Thoracic aorta (tissue), 2 donors: ENCODE data around the gene STON2. TPM values are rescaled to one million over a fixed set of nuclear protein-coding genes. Genes with fewer than 3 reads are reported as not detected.

Experiments
- ATAC-seq: fragments of 150-250 bp; one replicate; pipeline ENCODE4 v1.8.0; 2017; ENCODE audit warnings: low read depth; ENCODE audit not compliant: insufficient number of reproducible peaks, low FRiP score
- DNase-seq: peaks from one replicate; pipeline ENCODE4 v3.0.0-alpha.2; 2020; ENCODE audit warnings: low spot score
- H3K27ac ChIP-seq, 2 donors: fragments of 200-600 bp; sonication (generic); 1 replicate in 1 of 2; 2 replicates in 1 of 2; pipeline ENCODE4 v1.5.1; 2016; ENCODE audit warnings: mild to moderate bottlenecking in 2 of 2, moderate library complexity in 2 of 2
- H3K27me3 ChIP-seq: fragments of 200-600 bp; sonication (generic); replicated peaks from 2 replicates; pipeline ENCODE4 v1.6.0; 2016; ENCODE audit warnings: mild to moderate bottlenecking; ENCODE audit not compliant: insufficient read depth
- H3K36me3 ChIP-seq: fragments of 200-600 bp; sonication (generic); one replicate; pipeline ENCODE4 v1.5.1; 2016
- H3K4me1 ChIP-seq, 2 donors: fragments of 200-600 bp; sonication (generic); 1 replicate in 1 of 2; 2 replicates in 1 of 2; pipeline versions ENCODE4 v1.5.1 to v1.6.0; 2016; ENCODE audit warnings: low read depth in 2 of 2, mild to moderate bottlenecking in 1 of 2; ENCODE audit not compliant: control insufficient read depth in 1 of 2
- H3K4me3 ChIP-seq: fragments of 200-600 bp; sonication (generic); 2 replicates; pipeline ENCODE4 v1.5.1; 2016; ENCODE audit warnings: mild to moderate bottlenecking
- H3K9me3 ChIP-seq: fragments of 200-600 bp; sonication (generic); 2 replicates; pipeline ENCODE4 v1.5.1; 2016
- CTCF ChIP-seq: fragments of 200-600 bp; sonication (generic); IDR thresholded peaks from one replicate; pipeline ENCODE4 v1.5.1; 2019; ENCODE audit warnings: antibody characterized with exemption
- total RNA-seq, 2 donors: library from RNA; depleted of rRNA; stranded (reverse); fragments of >200 nt; gene quantifications; one replicate each; pipeline versions ENCODE4 v1.1.0 to v1.2.3, GENCODE V29; 2016

STON2 gene
- total RNA-seq, 2 donors from 2014 or later, result 8.1 to 10.4 TPM

DNA sequence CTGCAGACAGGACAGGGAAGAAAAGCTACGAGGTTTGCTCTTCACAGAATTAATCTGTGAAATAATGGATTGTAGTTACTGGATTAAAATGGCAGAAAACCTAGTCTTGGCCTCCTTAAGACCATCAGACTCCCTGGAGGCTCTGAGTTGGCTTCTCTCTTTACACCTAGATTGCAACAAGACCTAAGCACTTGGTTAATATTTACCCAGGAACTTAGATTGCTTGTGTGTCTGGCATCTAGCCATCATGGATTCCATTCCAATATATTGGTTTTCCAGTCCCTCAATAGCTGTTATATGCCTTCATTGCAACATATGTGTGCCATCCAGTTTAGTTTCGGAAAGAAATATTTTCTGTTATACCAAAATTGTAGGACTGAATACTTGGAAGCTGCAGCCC lies 177.4 kb downstream of the STON2 start:
- H3K27ac ChIP-seq, result no peak overlapping the region
- no peak for ATAC-seq
- no peaks in the 10 kb centered on the region for H3K27me3 ChIP-seq
- no peak for DNase-seq
- peaks cover 12 to 21% of the 10 kb centered on the region in 2 donors for H3K4me1 ChIP-seq
- no peaks in the 10 kb centered on the region for H3K36me3 ChIP-seq
- no peak for TF ChIP-seq CTCF
- H3K9me3 ChIP-seq, result no peaks in the 10 kb centered on the region
- H3K4me3 ChIP-seq, result no peak overlapping the region

- TF ChIP-seq CTCF, result no peak
- Histone ChIP-seq H3K36me3 (no peaks in the 10 kb centered on the region), H3K27me3 (no peaks in the 10 kb centered on the region), H3K27ac (peak overlapping the region; percentile 96 to 99), H3K4me3 (peak overlapping the region; percentile 94), H3K4me1 (peaks cover 17 to 27% of the 10 kb centered on the region in 2 donors), H3K9me3 (no peaks in the 10 kb centered on the region)
- ATAC-seq, result no peak
- DNase-seq, result no peak
Measured at GRCh38 chr14:81222126-81222525, 178.0 kb downstream of the STON2 start.

- H3K27ac ChIP-seq, result peak overlapping the region; percentile 96 to 99
- peak overlapping the region; percentile 94 for H3K4me3 ChIP-seq
- no peaks in the 10 kb centered on the region for H3K9me3 ChIP-seq
- no peak for TF ChIP-seq CTCF
- no peaks in the 10 kb centered on the region for H3K36me3 ChIP-seq
- ATAC-seq, result no peak
- peaks cover 19 to 32% of the 10 kb centered on the region in 2 donors for H3K4me1 ChIP-seq
- H3K27me3 ChIP-seq, result no peaks in the 10 kb centered on the region
- DNase-seq, result no peak
Measured at GRCh38 chr14:81221579-81222102, 178.5 kb downstream of the STON2 start.

DNA sequence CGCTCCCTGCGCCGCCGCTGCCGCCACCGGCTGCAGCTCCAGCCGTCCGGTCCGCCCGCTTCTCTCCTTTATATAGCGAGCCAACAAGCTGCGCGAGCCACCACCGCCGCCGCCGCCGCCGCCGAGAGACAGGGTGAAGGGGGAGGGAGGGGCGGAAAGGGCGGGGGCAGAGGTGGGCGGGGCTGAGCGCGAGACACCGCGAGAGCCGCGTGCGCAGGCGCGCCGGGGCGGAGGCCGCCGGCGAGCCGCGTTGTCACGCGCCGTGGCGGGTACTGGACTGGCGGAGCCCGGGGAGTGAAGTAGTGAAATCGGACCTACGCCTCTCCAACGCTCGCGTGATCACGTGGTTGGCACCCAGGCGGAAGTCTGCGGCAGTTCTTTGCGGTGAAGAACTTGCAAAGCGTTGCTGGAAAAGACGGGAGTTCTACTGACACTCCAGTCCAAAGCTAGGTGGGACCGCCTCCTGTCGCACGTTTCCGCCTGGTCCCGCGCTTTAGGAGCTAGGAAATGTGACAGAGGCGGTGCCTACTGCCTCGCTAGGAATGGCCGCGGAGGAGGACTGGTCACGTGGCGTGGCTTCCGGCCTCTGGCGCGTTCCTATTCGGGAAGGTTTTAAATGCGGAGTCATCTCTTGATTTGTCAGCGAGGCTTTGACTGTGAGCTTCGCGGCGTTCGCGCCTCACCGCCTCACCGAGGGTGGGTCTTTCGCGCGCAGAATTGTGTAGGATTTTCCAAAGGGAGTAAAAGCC lies 179.1 kb downstream of the STON2 start, which contains the start of gene GTF2A1:
Gene GTF2A1, minus strand, starts transcription at position 130 of the 749 bp plus-strand sequence. CDS start 441 bp downstream, outside the sequence.
- ATAC-seq (peak; percentile 95), DNase-seq (peak; percentile 72)
- Histone ChIP-seq H3K9me3 (no peaks in the 10 kb centered on the region), H3K4me3 (peak within 1 kb of the TSS; percentile 94), H3K36me3 (peaks cover under 1% of the 10 kb centered on the region), H3K27me3 (no peaks in the 10 kb centered on the region), H3K4me1 (peaks cover 19 to 34% of the 10 kb centered on the region in 2 donors), H3K27ac (peak within 1 kb of the TSS; percentile 96 to 99)
- no peak for TF ChIP-seq CTCF

GRCh38 chr14:81220580-81220829 lies 179.6 kb downstream of the STON2 start:
- no peak for DNase-seq
- TF ChIP-seq CTCF, result no peak
- peaks cover 19 to 34% of the 10 kb centered on the region in 2 donors for H3K4me1 ChIP-seq
- peak overlapping the region; percentile 96 to 99 for H3K27ac ChIP-seq
- H3K27me3 ChIP-seq, result no peaks in the 10 kb centered on the region
- ATAC-seq, result no peak
- peaks cover 5% of the 10 kb centered on the region for H3K36me3 ChIP-seq
- peak overlapping the region; percentile 94 for H3K4me3 ChIP-seq
- no peaks in the 10 kb centered on the region for H3K9me3 ChIP-seq
